HG02623 (cell line): ENCODE results near the gene SLC36A1.

Experiments used
- ATAC-seq: cut with Tn5 transposase; IDR thresholded peaks from one replicate; pipeline ENCODE4 v1.9.1; 2021; ENCODE audit warnings: moderate library complexity; ENCODE audit not compliant: unreplicated experiment

Gene SLC36A1

GRCh38 chr5:151531581-151531980 lies 84.2 kb downstream of the SLC36A1 start:
- ATAC-seq, result no peak

- ATAC-seq, result no peak
Observed at GRCh38 chr5:151532416-151532815, 85.0 kb downstream of the SLC36A1 start.

GRCh38 chr5:151534350-151534749 lies 86.9 kb downstream of the SLC36A1 start:
- no peak for ATAC-seq

GRCh38 chr5:151537044-151537443 lies 89.6 kb downstream of the SLC36A1 start:
- ATAC-seq, result no peak

DNA sequence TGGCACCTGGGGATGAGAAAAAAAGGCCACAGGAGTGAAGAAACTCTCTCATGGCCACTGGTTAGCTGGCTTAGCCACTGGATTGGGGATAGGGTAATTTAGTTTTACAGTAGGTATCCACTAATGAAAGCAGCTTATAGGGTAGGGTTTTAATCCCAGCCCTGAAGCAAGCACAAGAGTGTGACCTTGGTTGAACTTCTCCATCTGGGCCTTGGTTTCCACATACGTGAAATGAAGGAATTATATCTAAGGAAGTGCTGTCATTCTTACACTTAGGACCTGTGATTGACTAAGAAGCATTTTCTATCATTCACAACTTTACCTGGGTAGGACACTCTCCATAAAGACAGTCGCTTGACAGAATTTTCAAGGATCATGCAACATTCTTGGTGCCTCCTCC lies 94.2 kb downstream of the SLC36A1 start:
- ATAC-seq, result no peak
